ENCODE data around the gene ADIPOR2.

DNA sequence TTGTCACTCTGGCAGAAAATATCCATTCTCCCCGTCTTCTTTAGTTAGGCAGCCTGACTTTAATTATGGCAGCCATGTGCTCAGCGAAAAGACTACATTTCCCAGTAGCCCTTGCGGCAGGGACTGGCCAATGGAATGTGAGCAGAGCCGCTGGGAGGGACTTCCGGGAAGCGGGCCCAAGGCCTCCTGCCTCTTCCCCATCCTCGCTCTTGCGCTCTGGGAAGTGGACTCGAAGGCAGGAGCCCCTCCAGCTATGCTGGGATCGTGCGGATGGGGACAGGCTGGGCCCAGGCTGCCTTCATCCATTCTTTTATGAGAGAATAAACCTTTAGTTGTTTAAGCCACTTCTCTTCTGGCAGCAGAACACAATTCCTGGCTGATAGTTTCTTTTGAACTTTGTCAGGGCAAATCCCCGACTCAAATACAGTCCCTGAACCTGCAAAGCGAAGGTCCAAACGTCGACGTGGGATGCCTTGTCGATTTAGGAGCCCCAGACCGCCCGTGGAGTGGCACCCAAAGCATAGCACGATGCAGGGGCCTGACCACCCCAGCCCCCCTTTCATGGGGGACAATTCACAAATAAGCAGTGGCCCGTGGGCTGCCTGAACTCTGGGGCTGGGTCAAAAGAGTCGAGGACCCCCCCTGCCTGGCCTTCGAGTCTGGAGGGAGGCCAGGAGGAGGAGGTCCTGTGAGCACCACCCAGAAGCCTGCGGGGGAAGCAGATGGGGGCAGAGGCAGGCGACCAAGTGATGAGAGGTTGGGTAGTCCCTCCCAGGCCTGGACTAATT is 113.9 kb downstream of the ADIPOR2 start:
- TF ChIP-seq, protein P1, sequence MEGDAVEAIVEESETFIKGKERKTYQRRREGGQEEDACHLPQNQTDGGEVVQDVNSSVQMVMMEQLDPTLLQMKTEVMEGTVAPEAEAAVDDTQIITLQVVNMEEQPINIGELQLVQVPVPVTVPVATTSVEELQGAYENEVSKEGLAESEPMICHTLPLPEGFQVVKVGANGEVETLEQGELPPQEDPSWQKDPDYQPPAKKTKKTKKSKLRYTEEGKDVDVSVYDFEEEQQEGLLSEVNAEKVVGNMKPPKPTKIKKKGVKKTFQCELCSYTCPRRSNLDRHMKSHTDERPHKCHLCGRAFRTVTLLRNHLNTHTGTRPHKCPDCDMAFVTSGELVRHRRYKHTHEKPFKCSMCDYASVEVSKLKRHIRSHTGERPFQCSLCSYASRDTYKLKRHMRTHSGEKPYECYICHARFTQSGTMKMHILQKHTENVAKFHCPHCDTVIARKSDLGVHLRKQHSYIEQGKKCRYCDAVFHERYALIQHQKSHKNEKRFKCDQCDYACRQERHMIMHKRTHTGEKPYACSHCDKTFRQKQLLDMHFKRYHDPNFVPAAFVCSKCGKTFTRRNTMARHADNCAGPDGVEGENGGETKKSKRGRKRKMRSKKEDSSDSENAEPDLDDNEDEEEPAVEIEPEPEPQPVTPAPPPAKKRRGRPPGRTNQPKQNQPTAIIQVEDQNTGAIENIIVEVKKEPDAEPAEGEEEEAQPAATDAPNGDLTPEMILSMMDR (IDR thresholded peaks at IDR 0.05), result no peak
- TF ChIP-seq POLR2A (IDR thresholded peaks at IDR 0.05) (no peak), EP300 (IDR thresholded peaks at IDR 0.05) (no peak)

Measured in ovary (tissue), 3 donors.